GM21723 (cell line): ENCODE data around the gene RHBDF2.

Experiments
- ATAC-seq: cut with Tn5 transposase; IDR thresholded peaks from one replicate; pipeline ENCODE4 v1.9.1; 2021; ENCODE audit warnings: mild to moderate bottlenecking, moderate library complexity; ENCODE audit not compliant: unreplicated experiment

Gene RHBDF2

DNA sequence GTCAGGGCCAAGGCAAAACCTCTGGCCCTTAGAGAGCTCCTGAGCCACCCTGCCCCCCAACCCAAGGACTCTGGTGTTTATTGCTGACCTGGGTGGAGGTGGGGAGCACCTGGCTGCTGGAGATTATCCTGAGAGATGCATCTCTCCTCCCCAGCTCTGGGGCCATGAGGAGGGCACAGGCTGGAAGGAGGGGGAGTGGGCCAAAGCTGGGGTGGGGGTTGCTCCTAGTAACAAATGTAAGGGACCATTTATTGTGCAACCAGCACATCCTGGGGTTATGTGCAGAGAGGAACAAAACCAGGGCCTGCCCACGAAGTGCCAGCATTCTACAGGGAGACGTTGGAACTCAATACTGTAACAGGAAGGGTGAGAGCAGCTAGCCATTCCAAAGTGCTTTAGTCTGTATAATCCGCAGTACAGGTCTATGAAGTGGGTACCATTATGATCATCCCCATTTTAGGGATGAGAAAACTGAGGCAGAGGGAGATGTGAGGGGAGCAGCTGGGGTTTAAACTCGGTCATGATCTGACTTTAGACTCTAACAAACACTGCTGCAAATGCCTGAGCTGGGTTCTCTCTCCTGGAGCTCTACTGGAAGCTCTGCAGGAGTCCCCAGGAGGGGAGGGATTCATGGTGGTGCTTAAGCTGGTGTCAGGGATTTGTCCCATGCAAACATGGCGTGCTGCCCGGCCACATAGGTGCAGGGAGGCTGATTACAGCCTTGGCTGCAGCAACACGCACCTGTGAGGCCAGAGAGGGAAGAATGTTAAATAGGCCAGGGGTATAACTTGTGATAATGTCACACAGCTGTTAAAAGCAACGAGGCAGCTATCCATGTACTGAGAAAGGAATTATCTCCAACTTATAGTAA is 1.4 kb upstream of the RHBDF2 start:
- ATAC-seq: no peak

DNA sequence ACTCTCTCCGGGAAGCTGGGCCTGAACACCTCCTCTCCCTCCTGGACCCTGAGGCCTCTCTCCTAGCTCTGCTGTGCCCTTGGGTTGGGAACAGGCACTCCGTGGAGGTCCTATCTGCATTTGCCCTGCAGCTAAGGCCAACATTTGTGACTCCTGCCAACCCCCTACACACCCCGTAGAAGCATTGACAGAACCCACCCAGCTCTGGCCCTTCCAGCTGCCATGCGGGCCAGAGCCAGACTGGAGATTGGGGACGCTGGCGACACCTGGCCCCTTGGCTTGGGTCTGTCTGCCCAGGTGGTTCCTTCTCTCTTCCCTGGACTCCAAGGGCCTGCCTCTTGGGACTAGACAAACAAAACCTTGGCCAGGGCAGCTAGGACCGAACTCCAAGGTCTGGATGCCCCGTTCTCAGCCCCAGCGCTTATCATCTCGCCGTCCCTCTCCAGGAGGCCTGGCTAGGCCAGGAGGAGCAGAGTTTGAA is 644 bp upstream of the RHBDF2 start:
- ATAC-seq: no peak

DNA sequence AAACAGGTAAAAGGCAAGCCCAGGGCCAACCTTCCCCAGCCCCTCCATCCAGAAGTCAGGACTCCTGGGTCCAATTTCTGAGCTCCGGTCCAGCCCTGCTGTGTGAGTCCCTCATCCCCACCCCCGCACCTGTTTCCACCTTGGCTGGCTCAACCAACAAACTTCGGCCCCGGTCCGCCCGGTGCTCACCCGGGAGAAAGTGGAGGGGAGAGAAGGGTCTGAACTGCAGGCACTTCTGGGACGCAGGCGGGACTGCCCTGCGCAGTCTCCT is 541 bp downstream of the RHBDF2 start:
- ATAC-seq: no peak

DNA sequence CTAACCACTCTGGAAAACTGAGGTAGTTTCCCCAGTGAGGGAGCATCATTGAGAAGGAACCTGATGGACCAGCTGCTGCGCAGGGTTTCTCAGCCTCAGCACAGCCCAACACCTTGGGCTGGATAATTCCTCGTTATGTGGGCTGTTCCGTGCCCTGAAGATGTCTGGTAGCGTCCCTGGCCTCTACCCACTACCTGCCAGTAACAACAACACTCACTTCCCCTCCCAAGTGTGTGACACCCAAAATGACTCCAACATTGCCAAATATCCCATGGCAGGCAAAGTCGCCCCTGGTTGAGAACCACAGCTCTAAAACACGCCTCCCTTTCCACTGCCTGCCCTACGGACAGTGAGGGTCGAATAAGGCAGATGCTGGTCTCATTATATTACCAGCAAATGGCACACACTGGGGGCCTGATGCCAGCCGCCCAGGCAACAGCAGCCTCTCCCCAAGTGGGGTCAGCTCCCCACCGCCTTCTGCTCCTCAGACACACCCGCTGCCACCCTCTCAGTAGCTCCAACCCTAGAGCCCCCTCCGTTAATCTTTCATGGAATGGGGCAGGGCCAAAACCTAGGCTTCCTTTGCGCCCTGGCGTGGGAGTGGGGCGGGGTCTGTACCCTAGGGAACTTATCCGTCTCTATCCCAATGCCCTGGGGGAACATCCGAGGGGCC is 1.0 kb downstream of the RHBDF2 start:
- ATAC-seq: no peak

GRCh38 chr17:76499267-76499667 is 2.0 kb downstream of the RHBDF2 start:
- ATAC-seq: no peak

- ATAC-seq: no peak
Observed at GRCh38 chr17:76498876-76499251, 2.4 kb downstream of the RHBDF2 start.

DNA sequence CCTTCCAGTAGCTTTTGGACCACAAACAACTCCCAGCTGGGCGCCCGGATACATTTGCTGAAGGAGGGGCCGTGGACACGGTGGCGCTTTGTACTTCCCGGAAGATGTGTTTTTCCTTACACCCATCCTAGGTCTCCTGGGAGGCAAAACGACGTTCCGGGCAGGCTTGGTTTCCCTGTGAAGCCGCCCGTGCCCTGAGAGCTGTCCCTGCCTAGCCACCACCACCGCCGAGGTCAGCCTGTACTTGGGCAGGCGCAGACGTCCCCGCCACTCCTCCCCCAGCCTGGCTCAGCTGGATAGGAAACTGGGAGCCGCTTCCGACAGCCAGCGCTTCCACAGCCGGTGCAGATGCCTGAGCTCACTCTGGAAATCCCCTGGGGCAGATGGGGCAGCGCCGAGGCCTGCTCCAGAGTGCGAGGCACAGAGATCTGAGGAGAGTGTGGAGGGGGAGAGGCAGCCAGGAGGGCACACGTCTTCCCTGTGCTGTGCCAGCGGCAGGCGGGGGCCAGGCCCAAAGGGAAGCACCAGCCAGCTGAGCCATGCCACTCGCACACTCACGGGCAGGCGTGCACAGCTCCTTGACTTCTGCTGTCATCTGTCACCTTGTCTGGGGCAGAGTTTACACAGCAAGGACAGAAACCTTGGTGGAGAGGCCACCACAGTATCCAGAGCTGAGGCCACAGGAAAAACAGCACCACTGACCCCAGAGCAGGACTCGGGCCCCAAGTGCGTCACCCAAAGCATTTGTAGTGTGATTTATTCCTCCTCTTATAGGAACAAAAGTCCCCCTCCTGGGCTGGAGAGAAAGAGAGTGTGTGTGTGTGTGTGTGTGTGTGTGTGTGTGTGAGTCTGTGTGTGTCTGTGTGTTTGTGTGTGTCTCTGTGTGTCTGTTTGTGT is 3.0 kb downstream of the RHBDF2 start:
- no peak for ATAC-seq

DNA sequence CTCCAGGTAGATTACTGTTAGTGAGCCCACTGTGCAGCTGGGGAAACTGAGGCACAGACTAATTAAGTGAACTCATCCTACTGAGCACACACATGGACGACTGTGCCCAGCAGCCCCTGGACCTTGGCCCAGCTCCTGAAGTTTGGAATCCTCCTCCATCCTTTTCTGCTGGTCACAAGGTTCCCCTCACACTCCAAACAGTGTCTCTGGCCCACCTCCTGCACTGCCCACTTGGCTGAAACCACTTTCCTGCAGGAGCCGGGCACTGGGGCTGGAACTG is 3.6 kb downstream of the RHBDF2 start:
- ATAC-seq: no peak

DNA sequence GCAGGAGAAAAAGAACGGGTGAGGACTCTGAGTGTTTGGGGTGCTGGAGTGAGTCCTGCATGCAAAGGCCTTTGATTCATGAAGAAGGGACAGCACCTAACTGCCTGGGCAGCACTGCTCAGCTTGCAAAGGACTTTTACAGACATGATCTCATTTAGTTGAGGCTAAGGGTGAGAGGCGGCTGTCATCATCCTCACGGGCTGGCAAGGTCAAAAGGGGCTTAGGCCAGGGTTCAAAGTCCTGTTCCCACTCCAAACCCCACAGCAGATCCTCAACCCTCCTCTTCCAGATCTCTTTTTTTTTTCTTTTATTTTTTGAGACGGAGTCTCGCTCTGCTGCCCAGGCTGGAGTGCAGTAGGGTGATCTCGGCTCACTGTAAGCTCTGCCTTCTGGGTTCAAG is 4.8 kb downstream of the RHBDF2 start:
- no peak for ATAC-seq

GRCh38 chr17:76495663-76496400 is 5.4 kb downstream of the RHBDF2 start:
- no peak for ATAC-seq

DNA sequence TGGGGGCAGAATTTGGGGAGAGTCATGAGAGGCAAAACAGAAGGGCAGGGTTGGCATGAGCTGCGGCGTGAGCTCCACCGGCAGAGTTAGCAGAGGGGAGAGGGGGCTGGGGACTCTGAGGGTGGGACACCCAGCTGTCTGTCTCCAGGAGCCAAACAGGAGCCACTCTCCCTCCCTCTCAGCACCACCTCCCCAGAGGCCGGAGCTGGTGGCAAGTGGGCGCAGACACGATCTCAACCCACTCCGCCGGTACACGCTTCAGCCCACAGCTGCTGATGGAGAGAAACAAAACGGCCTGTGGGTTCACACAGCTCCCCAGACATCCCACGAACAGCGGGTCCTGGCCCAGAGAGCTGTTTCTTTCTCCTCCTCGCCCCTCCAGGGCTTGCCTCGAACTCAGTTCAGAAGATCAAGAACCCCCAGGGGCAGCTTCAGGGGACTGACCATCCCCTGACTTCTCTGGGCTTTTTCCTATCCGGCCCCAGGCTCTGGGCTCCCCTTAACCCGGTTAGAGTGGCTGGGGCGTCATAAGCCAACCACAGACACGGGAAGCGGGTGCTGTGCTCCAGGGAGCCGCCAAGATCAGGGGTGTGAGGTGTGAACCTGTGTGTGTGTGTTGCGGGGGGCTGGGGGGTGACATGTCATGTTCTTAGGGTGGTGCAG is 7.6 kb downstream of the RHBDF2 start:
- ATAC-seq: peak; percentile 5

DNA sequence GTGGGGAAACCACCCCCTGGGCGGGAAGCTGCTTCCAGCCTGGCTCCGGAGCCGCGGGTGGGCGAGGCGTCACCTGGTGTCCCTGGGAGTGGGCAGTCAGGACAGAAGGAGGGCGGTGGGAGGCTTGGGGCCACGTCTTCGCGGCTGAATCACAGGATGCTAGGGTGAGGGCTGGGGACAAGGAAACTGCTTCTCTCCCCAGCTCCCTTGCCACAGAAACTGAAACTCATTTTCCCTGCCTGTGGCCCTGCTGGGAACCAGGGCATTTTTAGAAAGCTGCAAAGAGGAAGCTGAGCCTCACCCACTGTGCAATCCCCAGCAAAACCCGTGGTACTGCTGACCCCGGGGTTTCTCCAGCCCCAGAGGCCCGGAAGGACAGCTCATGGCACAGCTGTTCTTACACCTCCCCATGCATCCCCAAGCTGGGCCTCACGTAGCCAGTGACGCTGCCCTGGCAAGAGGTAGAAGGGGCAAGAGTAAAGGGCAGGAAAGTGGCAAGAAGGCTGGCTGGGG is 8.2 kb downstream of the RHBDF2 start:
- peak; percentile 36 for ATAC-seq

GRCh38 chr17:76492123-76492988 is 8.9 kb downstream of the RHBDF2 start:
- ATAC-seq: peak; percentile 43

DNA sequence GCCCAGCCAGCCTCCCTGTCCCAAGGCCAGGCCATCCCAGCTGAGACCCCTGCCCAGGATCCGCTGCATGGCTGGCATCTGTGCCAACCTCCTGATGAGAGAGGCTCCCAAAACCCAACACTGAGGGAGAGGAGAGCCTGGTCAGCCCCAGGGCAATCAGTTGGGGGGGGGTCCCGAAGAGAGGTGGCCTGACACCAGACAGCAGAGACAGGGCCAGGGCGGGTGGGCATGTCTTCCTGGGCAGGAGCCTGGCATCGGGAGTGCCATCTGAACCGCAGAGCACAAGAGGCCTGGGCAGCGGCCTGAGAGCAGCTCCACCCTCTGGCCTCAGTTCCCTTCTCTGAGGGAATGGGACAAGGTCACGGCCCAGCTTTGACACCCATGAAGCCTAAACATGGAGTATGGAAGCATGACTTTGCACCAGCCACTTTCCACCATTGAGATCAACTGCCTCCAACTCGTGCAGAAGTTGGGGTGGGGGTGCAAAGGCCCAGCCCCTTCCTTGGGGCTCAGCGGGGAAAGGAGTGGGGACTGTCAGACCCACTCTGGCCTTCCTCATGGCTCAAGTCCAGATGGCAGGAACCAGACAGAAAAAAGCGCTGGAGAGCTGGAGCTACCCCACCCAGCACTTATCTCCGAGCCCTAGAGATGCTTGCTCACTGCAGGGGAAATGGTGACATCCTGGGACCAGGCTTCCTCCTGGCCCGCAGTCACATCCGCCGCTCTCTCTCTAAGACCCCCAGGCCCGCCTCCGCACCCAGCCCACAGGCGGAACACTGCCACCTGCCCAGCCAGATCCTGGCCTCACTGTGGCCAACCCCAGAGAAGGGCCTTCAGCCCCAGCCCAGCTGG is 9.7 kb downstream of the RHBDF2 start:
- peak; percentile 5 for ATAC-seq

- no peak for ATAC-seq
Observed at GRCh38 chr17:76490112-76490710, 11.0 kb downstream of the RHBDF2 start.

- ATAC-seq: no peak
Observed at GRCh38 chr17:76487451-76488192, 13.6 kb downstream of the RHBDF2 start.

- ATAC-seq: no peak
Observed at GRCh38 chr17:76485569-76485968, 15.7 kb downstream of the RHBDF2 start.
